ENCODE data around the gene EHD1. TPM values are rescaled to one million over a fixed set of nuclear protein-coding genes. Genes with fewer than 3 reads are reported as not detected.
"Not testable (repeated sequence)": the region's sequence is repeated elsewhere in the genome, so short reads cannot be mapped to it uniquely, and the experiment has no call there.

EHD1 gene
- polyA plus RNA-seq, 3 donors: 30.3 to 212 (median 48.4) TPM

- intact Hi-C loops (cut with micrococcal nuclease): loop anchor here (1.0 to 10.0 kb wide), 4 partner anchors 46 to 168 kb away; partner anchors contain the start of gene ARL2 (in 1 of the 2)
Observed at GRCh38 chr11:64846998-64847666, 31.3 kb downstream of the EHD1 start.

GRCh38 chr11:64845776-64846129 is 32.7 kb downstream of the EHD1 start:
- H4K20me1 ChIP-seq (ENCODE audit: insufficient read depth, low read length); H3K36me3 Mint-ChIP-seq; DNase-seq; H3K4me3 Mint-ChIP-seq; H3K4me3 ChIP-seq (replicated peaks in 1 of 3; ENCODE audit: low read depth in 2 of 3, low read length in 3 of 3); H3K4me2 ChIP-seq (replicated peaks; ENCODE audit: extremely low read depth, low read length, poor library complexity, severe bottlenecking); H3K79me2 ChIP-seq (ENCODE audit: insufficient read depth, low read length); H3K9ac ChIP-seq (ENCODE audit: insufficient read depth, low read length, poor library complexity, severe bottlenecking); H3K9me3 Mint-ChIP-seq; H2AFZ ChIP-seq (ENCODE audit: insufficient read depth, low read depth, low read length, poor library complexity, severe bottlenecking); H3K27ac ChIP-seq (ENCODE audit: low read depth in 1 of 2, low read length in 2 of 2); H3K27ac Mint-ChIP-seq; H3K36me3 ChIP-seq (replicated peaks in 1 of 2; ENCODE audit: control insufficient read depth in 1 of 2, insufficient read depth in 2 of 2, low read length in 2 of 2); H3K9me3 ChIP-seq (replicated peaks in 1 of 2; ENCODE audit: control insufficient read depth in 1 of 2, insufficient read depth in 1 of 2, low read length in 2 of 2): not testable (repeated sequence)
- Histone ChIP-seq H3K4me1 (ENCODE audit: control insufficient read depth in 1 of 2, insufficient read depth in 2 of 2, low read length in 2 of 2) (peaks cover 23 to 45% of the 10 kb centered on the region in 2 donors), H3K27me3 (ENCODE audit: control insufficient read depth in 2 of 2, insufficient read depth in 2 of 2, low read length in 2 of 2) (peaks cover 0 to 10% of the 10 kb centered on the region in 2 donors)
- intact Hi-C loops (cut with micrococcal nuclease): loop anchor here in 1 of 2 donors (10.0 kb wide), 2 partner anchors 61 to 169 kb away; partner anchors contain the start of gene ARL2
- 100% methylated on average over 2 of the region's 8 CpGs for WGBS (ENCODE audit: insufficient coverage)
- H3K4me1 Mint-ChIP-seq: peaks cover 38% of the 10 kb centered on the region
- H3K27me3 Mint-ChIP-seq (ENCODE audit: low read depth in 3 of 3): peaks cover 3 to 19% (median 18%) of the 10 kb centered on the region in 3 donors

More at GRCh38 chr11:64846998-64847666, 31.3 kb downstream of the EHD1 start:
- DNase-seq: peak; percentile 89 to 94 (median 91)
- H3K4me1 ChIP-seq (ENCODE audit: control insufficient read depth in 1 of 2, insufficient read depth in 2 of 2, low read length in 2 of 2): peaks cover 35 to 59% of the 10 kb centered on the region in 2 donors
- peak; percentile 97 for TF ChIP-seq CTCF (IDR thresholded peaks at IDR 0.05)
- Mint-ChIP-seq H3K27ac (peak overlapping the region in 3 of 7 donors; percentile 16 to 33 (median 30)), H3K4me3 (no peak overlapping the region), H3K9me3 (peaks cover 0 to 2% (median 0%) of the 10 kb centered on the region in 7 donors), H3K27me3 (ENCODE audit: low read depth in 3 of 3) (peaks cover 3 to 21% (median 20%) of the 10 kb centered on the region in 3 donors), H3K4me1 (peaks cover 52% of the 10 kb centered on the region), H3K36me3 (peaks cover 6 to 11% of the 10 kb centered on the region in 2 donors)
- H3K36me3 ChIP-seq (replicated peaks in 1 of 2; ENCODE audit: control insufficient read depth in 1 of 2, insufficient read depth in 2 of 2, low read length in 2 of 2): peaks cover 2 to 3% of the 10 kb centered on the region in 2 donors
- peaks cover 15% of the 10 kb centered on the region for H4K20me1 ChIP-seq (ENCODE audit: insufficient read depth, low read length)
- H2AFZ ChIP-seq (ENCODE audit: insufficient read depth, low read depth, low read length, poor library complexity, severe bottlenecking): no peak overlapping the region
- no peak overlapping the region for H3K4me3 ChIP-seq (replicated peaks in 1 of 3; ENCODE audit: low read depth in 2 of 3, low read length in 3 of 3)
- H3K27me3 ChIP-seq (ENCODE audit: control insufficient read depth in 2 of 2, insufficient read depth in 2 of 2, low read length in 2 of 2): peaks cover 0 to 10% of the 10 kb centered on the region in 2 donors
- no peak overlapping the region for H3K27ac ChIP-seq (ENCODE audit: low read depth in 1 of 2, low read length in 2 of 2)
- H3K79me2 ChIP-seq (ENCODE audit: insufficient read depth, low read length): no peaks in the 10 kb centered on the region
- WGBS (ENCODE audit: insufficient coverage): 23% methylated on average over 6 of the region's 13 CpGs
- H3K9ac ChIP-seq (ENCODE audit: insufficient read depth, low read length, poor library complexity, severe bottlenecking): no peak overlapping the region
- no peak overlapping the region for H3K4me2 ChIP-seq (replicated peaks; ENCODE audit: extremely low read depth, low read length, poor library complexity, severe bottlenecking)
- no peaks in the 10 kb centered on the region for H3K9me3 ChIP-seq (replicated peaks in 1 of 2; ENCODE audit: control insufficient read depth in 1 of 2, insufficient read depth in 1 of 2, low read length in 2 of 2)

All from CD14-positive monocyte (primary cell).